A549 treated with AZD9567 at 1 μM for 4 hours (cell line): ENCODE data around the gene EGFL6. TPM values are rescaled to one million over a fixed set of nuclear protein-coding genes. Genes with fewer than 3 reads are reported as not detected.

ENCODE experiments used
- total RNA-seq: library from RNA; stranded (reverse); fragments of 200-300 nt; extraction: Qiagen RNA extraction; gene quantifications from 5 replicates; pipeline ENCODE4 v1.2.3, GENCODE V29; 2022; ENCODE audit not compliant: insufficient read depth

EGFL6 gene, protein sequence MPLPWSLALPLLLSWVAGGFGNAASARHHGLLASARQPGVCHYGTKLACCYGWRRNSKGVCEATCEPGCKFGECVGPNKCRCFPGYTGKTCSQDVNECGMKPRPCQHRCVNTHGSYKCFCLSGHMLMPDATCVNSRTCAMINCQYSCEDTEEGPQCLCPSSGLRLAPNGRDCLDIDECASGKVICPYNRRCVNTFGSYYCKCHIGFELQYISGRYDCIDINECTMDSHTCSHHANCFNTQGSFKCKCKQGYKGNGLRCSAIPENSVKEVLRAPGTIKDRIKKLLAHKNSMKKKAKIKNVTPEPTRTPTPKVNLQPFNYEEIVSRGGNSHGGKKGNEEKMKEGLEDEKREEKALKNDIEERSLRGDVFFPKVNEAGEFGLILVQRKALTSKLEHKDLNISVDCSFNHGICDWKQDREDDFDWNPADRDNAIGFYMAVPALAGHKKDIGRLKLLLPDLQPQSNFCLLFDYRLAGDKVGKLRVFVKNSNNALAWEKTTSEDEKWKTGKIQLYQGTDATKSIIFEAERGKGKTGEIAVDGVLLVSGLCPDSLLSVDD
- not detected in 5 replicates for total RNA-seq

DNA sequence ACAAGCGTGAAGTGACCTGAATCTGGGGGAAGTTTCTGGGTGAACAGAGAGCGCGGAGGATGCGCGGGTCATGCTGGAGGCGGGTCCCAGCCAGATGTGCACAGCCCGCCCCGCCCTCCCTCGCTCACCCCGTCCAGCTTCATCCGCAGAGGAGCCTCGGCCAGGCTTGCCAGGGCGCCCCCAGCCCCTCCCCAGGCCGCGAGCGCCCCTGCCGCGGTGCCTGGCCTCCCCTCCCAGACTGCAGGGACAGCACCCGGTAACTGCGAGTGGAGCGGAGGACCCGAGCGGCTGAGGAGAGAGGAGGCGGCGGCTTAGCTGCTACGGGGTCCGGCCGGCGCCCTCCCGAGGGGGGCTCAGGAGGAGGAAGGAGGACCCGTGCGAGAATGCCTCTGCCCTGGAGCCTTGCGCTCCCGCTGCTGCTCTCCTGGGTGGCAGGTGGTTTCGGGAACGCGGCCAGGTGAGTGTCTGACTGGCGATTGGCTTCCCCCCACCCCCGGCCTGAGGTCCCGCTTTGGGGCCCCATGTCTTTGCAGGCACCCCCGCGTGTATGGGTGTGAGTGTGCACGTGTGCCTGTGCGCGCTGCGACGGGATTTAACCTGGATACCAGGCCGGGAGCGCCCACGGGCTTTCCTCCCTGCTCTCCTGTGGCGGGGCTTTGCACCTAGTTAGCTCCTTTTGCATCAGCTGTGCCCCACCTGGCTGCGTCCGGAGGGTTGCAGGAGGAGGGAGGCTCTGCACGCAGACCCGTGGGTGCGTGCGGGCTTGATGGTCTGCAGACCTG, at the start of gene EGFL6:
Gene EGFL6 (plus strand): TSS at position 123 of the 782 bp plus-strand sequence. CDS start 261 bp downstream, at position 384.

DNA sequence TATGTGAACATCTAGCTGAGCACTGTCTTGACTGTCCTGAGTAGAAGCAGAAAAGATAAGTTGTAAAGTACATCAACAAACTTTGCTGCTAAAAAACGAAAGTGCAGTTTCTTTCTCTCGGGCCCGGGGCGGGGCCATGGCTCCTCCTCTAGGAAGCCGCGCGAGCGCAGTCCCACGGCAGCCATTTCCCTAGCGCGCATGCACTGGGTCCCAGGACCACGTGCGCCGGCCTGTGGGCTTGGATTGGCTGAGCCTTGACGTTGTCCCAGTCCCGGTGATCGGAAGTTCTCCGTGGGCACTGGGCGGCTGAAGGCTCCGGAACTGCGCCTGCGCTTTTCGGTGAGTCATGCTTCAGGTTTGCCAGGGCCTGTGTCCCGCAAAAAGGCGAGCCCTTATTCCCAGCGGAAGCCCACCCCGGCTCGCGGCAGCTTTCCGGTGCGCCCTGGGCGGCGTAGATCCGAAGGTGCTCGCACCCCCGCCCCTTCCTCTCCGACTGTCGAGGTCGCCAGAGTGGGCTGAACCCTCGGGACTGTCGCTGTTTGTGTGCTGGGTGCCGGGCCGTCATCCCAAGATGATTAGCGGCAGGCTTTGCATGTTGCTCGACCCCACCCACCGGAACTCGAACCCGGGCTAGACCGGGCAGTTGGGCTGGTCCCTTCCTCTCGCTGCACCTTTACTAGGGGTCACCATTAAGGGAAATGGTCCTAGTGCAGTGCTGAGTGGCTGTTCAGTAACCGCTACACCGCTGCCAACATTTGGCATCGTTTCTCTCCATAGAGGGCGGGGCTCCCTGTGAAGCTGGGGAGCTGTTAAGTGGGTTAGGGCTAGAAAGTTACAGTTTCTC, 83.7 kb downstream of the EGFL6 start, which contains the start of gene TCEANC:
Gene TCEANC (plus strand): TSS at position 292 of the 844 bp plus-strand sequence. CDS start 9,368 bp downstream, outside the sequence.

Other genes with a start within 250 kb of the EGFL6 start
- not detected in 5 replicates for gene ATXN3L, start 249.5 kb upstream of the EGFL6 start, total RNA-seq
- 0.66 to 0.78 TPM (median 0.77 TPM) in 4 of 5 replicates, not detected in the other for gene TCEANC, start 83.5 kb downstream of the EGFL6 start, total RNA-seq
- 19.7 to 31.9 TPM (median 30.6 TPM) in 5 replicates for gene RAB9A, start 119.5 kb downstream of the EGFL6 start, total RNA-seq
- gene TRAPPC2, start 165.0 kb downstream of the EGFL6 start, total RNA-seq: 6.2 to 7.7 TPM (median 7.1 TPM) in 5 replicates
- 10.5 to 14.5 TPM (median 11.1 TPM) in 5 replicates for gene OFD1, start 165.1 kb downstream of the EGFL6 start, total RNA-seq
- 0.10 to 0.25 TPM (median 0.18 TPM) in 4 of 5 replicates, not detected in the other for gene GPM6B, start 247.5 kb downstream of the EGFL6 start, total RNA-seq